Progenitor cell of endocrine pancreas (in vitro differentiated cells): ENCODE measurements around the gene AMACR. TPM values are rescaled to one million over a fixed set of nuclear protein-coding genes. Genes with fewer than 3 reads are reported as not detected.
"Not testable (repeated sequence)": the region's sequence is repeated elsewhere in the genome, so short reads cannot be mapped to it uniquely, and the experiment has no call there.

Experiments
- DNase-seq: peaks from one replicate; pipeline ENCODE4 v3.0.0; 2021; ENCODE audit warnings: low spot score; ENCODE audit not compliant: unreplicated experiment
- H3K27ac Mint-ChIP-seq: 2 replicates; pipeline ENCODE4 v1.8.0; 2021; ENCODE audit warnings: mild to moderate bottlenecking, moderate library complexity, mixed read lengths
- H3K27me3 Mint-ChIP-seq: 2 replicates; pipeline ENCODE4 v1.8.0; 2021; ENCODE audit warnings: mixed read lengths
- H3K36me3 Mint-ChIP-seq: 2 replicates; pipeline ENCODE4 v1.8.0; 2022; ENCODE audit warnings: mixed read lengths; ENCODE audit not compliant: insufficient read depth
- H3K4me1 Mint-ChIP-seq: 2 replicates; pipeline ENCODE4 v1.8.0; 2021; ENCODE audit warnings: low read depth, mixed read lengths
- H3K4me3 Mint-ChIP-seq: 2 replicates; pipeline ENCODE4 v1.8.0; 2021; ENCODE audit warnings: low read depth, mild to moderate bottlenecking, moderate library complexity, mixed read lengths
- H3K9me3 Mint-ChIP-seq: 2 replicates; pipeline ENCODE4 v1.8.0; 2021; ENCODE audit warnings: low read depth, mixed read lengths
- CTCF ChIP-seq: fragments of 200-600 bp; sonication (generic); IDR thresholded peaks from one replicate; pipeline ENCODE4 v1.5.0; 2021; ENCODE audit warnings: antibody characterized with exemption, mild to moderate bottlenecking; ENCODE audit not compliant: unreplicated experiment
- total RNA-seq: library from RNA; stranded (reverse); gene quantifications from 2 replicates; pipeline ENCODE4 v1.2.1, GENCODE V29; 2021

The AMACR gene
- total RNA-seq, 1 donor from 2014 or later = 22.0 TPM

GRCh38 chr5:34035756-34036155, 27.9 kb upstream of the AMACR start:
- no peak overlapping the region for H3K27ac Mint-ChIP-seq
- H3K4me3 Mint-ChIP-seq = no peak overlapping the region
- peaks cover 23% of the 10 kb centered on the region for H3K36me3 Mint-ChIP-seq
- DNase-seq = no peak
- H3K27me3 Mint-ChIP-seq = no peaks in the 10 kb centered on the region
- TF ChIP-seq CTCF = no peak
- no peaks in the 10 kb centered on the region for H3K9me3 Mint-ChIP-seq
- H3K4me1 Mint-ChIP-seq = peaks cover 1% of the 10 kb centered on the region

- H3K9me3 Mint-ChIP-seq = no peaks in the 10 kb centered on the region
- no peak for TF ChIP-seq CTCF
- no peaks in the 10 kb centered on the region for H3K27me3 Mint-ChIP-seq
- peaks cover 28% of the 10 kb centered on the region for H3K36me3 Mint-ChIP-seq
- no peak overlapping the region for H3K27ac Mint-ChIP-seq
- no peak for DNase-seq
- peaks cover 1% of the 10 kb centered on the region for H3K4me1 Mint-ChIP-seq
- no peak overlapping the region for H3K4me3 Mint-ChIP-seq
These were observed 26.9 kb upstream of the AMACR start for GRCh38 chr5:34034534-34035327.

GRCh38 chr5:34031966-34032365, 24.1 kb upstream of the AMACR start:
- Mint-ChIP-seq H3K9me3 (no peaks in the 10 kb centered on the region), H3K27me3 (no peaks in the 10 kb centered on the region), H3K4me1 (peaks cover 1% of the 10 kb centered on the region), H3K36me3 (peaks cover 28% of the 10 kb centered on the region), H3K27ac (no peak overlapping the region), H3K4me3 (no peak overlapping the region)
- no peak for TF ChIP-seq CTCF
- DNase-seq = no peak

GRCh38 chr5:34031117-34031516, 23.3 kb upstream of the AMACR start:
- Mint-ChIP-seq H3K4me1 (peaks cover 1% of the 10 kb centered on the region), H3K4me3 (no peak overlapping the region), H3K27ac (no peak overlapping the region), H3K36me3 (peaks cover 29% of the 10 kb centered on the region), H3K27me3 (no peaks in the 10 kb centered on the region), H3K9me3 (no peaks in the 10 kb centered on the region)
- TF ChIP-seq CTCF = no peak
- DNase-seq = no peak

GRCh38 chr5:34030585-34030984, 22.7 kb upstream of the AMACR start:
- H3K27me3 Mint-ChIP-seq, H3K4me3 Mint-ChIP-seq, DNase-seq, H3K9me3 Mint-ChIP-seq, H3K4me1 Mint-ChIP-seq: not testable (repeated sequence)
- H3K36me3 Mint-ChIP-seq = peaks cover 28% of the 10 kb centered on the region
- H3K27ac Mint-ChIP-seq = peak overlapping the region; percentile 29

GRCh38 chr5:34030048-34030447, 22.2 kb upstream of the AMACR start:
- DNase-seq = no peak
- H3K36me3 Mint-ChIP-seq = peaks cover 25% of the 10 kb centered on the region
- TF ChIP-seq CTCF = no peak
- no peak overlapping the region for H3K4me3 Mint-ChIP-seq
- H3K27me3 Mint-ChIP-seq = no peaks in the 10 kb centered on the region
- H3K27ac Mint-ChIP-seq = no peak overlapping the region
- peaks cover 1% of the 10 kb centered on the region for H3K4me1 Mint-ChIP-seq
- H3K9me3 Mint-ChIP-seq = no peaks in the 10 kb centered on the region
